Stimulated activated CD4-positive, alpha-beta T cell treated with anti-CD3 and anti-CD28 coated beads, TNF-alpha, amount 100 ng/mL, for 48 hours (primary cell): Measurements from ENCODE around the gene OR8K5.
"Not testable (repeated sequence)": the region's sequence is repeated elsewhere in the genome, so short reads cannot be mapped to it uniquely, and the experiment has no call there.

ENCODE experiments used
- DNase-seq, 3 donors: peaks; one replicate each; pipeline ENCODE4 v3.0.0-alpha.2; 2020; ENCODE audit warnings: low read depth in 3 of 3

The OR8K5 gene

GRCh38 chr11:56160217-56160616 is at the start of gene OR8K5:
Gene OR8K5, minus strand, starts transcription at chr11:56160317. Its CDS starts 0 bp downstream, at chr11:56160317.
- no peak for DNase-seq

GRCh38 chr11:56207790-56208189 is 47.7 kb upstream of the OR8K5 start:
- DNase-seq, result no peak

- DNase-seq, result no peak
Measured at GRCh38 chr11:56197367-56197766, 37.2 kb upstream of the OR8K5 start.

- DNase-seq, result no peak
Measured at GRCh38 chr11:56196705-56197104, 36.6 kb upstream of the OR8K5 start.

- DNase-seq, result no peak
Measured at GRCh38 chr11:56188602-56189001, 28.5 kb upstream of the OR8K5 start.

GRCh38 chr11:56183459-56183858 is 23.3 kb upstream of the OR8K5 start:
- DNase-seq, result no peak

- DNase-seq, result no peak
Measured at GRCh38 chr11:56176318-56176717, 16.2 kb upstream of the OR8K5 start, which contains the start of gene OR5J2. Gene OR5J2, plus strand, starts transcription at chr11:56176618. Its CDS starts 0 bp downstream, at chr11:56176618.

- no peak for DNase-seq
Measured at GRCh38 chr11:56172256-56172830, 12.2 kb upstream of the OR8K5 start.

- DNase-seq, result no peak
Measured at GRCh38 chr11:56163804-56164203, 3.7 kb upstream of the OR8K5 start.

- no peak for DNase-seq
Measured at GRCh38 chr11:56152333-56152732, 7.8 kb downstream of the OR8K5 start.

GRCh38 chr11:56151376-56151775 is 8.7 kb downstream of the OR8K5 start:
- no peak for DNase-seq

GRCh38 chr11:56143681-56144080 is 16.4 kb downstream of the OR8K5 start:
- not testable (repeated sequence) for DNase-seq

GRCh38 chr11:56140151-56140661 is 19.9 kb downstream of the OR8K5 start, which contains the start of gene OR8J3:
Gene OR8J3, minus strand, starts transcription at chr11:56140201. Its CDS starts 2,483 bp downstream, at chr11:56137718.
- no peak for DNase-seq

- DNase-seq, result no peak
Measured at GRCh38 chr11:56122073-56122472, 38.0 kb downstream of the OR8K5 start, which contains the start of gene OR8H3. Gene OR8H3, plus strand, starts transcription at chr11:56122373. Its CDS starts 0 bp downstream, at chr11:56122373.
